CD4-positive, alpha-beta T cell treated with Interleukin-2 at 100 ng/mL for 4 hours (primary cell): Measurements from ENCODE around the gene TRAPPC14.
"Not testable (repeated sequence)": the region's sequence is repeated elsewhere in the genome, so short reads cannot be mapped to it uniquely, and the experiment has no call there.

Experiments
- DNase-seq: peaks from one replicate; pipeline ENCODE4 v3.0.0-alpha.2; 2020; ENCODE audit warnings: low spot score

The TRAPPC14 gene

GRCh38 chr7:100158229-100159098 is at the start of gene TRAPPC14:
Gene TRAPPC14 (minus strand): TSS chr7:100158723. CDS start chr7:100158499, 224 bp downstream.
- peak; percentile 88 for DNase-seq

GRCh38 chr7:100204454-100204853 is 45.9 kb upstream of the TRAPPC14 start:
- DNase-seq: no peak

DNA sequence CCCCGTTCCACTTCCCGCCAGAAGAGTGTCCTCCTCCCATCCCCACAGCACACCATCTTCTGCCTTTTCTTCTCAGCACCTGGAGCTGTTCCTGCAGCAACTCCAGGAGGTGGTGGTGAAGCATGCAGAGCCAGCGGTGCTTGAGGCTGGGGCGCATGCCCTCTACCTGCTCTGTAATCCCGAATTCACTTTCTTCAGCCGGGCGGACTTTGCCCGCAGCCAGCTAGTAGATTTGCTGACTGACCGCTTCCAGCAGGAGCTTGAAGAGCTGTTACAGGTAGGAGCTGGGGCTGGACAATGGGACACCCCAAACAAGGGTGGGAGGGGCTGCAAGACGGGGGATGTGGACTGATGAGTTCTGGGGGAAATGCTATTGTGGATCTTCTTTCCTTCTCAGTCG is 42.2 kb upstream of the TRAPPC14 start:
- DNase-seq: no peak

GRCh38 chr7:100198266-100198665 is 39.7 kb upstream of the TRAPPC14 start:
- no peak for DNase-seq

GRCh38 chr7:100195901-100196322 is 37.4 kb upstream of the TRAPPC14 start:
- not testable (repeated sequence) for DNase-seq

DNA sequence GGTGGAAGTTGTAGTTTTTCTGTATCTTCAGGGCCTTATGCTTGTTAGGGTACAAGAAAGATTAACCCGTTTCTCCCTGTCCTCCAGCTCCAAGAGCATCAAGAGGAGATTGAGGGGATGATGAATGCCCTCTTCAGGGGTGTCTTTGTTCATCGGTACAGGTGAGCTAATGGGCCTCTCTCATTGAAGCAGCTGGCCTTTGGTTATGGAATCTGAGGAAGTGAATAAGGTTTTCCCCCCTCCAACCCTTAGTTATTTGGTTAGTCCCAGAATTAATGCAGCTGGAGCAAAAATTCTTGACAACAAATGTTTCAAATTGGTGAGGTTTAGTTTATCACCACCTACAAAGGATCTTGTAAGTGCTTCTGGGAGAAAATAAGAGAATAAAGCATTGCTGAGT is 36.7 kb upstream of the TRAPPC14 start:
- no peak for DNase-seq

- no peak for DNase-seq
These were observed 34.4 kb upstream of the TRAPPC14 start for GRCh38 chr7:100192969-100193368.

GRCh38 chr7:100192281-100192862 is 33.8 kb upstream of the TRAPPC14 start:
- not testable (repeated sequence) for DNase-seq

GRCh38 chr7:100191775-100192174 is 33.3 kb upstream of the TRAPPC14 start:
- no peak for DNase-seq

- DNase-seq: peak; percentile 70
These were observed 31.7 kb upstream of the TRAPPC14 start for GRCh38 chr7:100190048-100190711.

DNA sequence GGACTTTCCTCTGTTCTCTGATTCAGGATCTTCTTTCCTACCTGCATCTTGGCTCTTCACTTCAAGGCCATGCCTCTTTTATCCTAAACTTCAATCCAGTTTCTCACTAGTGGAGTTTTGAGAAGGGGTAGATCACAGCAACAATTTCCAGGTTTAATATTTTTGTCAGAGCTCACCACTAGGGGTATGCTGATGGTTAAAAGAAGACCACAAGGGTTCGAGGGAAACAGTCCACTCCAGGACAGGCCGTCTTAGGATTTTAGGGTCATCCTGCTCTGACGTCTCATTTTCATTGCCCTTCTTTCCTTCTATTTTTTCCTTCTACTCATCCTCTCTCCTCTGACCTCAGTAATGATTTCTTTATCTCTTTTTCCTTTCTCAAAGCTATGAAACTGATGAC is 30.5 kb upstream of the TRAPPC14 start:
- no peak for DNase-seq

GRCh38 chr7:100185726-100186125 is 27.2 kb upstream of the TRAPPC14 start:
- no peak for DNase-seq

DNA sequence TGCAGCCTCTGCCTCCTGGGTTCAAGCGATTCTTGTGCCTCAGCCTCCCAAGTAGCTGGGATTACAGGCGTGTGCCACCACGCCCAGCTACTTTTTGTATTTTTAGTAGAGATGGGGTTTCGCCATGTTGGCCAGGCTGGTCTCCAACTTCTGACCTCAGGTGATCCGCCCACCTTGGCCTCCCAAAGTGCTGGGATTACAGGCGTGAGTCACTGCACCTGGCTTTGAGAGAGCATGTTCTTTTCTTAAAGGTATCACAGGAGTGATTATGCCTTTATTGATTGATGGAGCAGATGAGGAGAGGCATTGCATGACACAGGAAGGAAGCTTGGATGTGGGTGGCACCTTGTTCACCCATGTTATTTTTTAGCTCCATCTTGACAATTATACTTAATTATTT is 24.6 kb upstream of the TRAPPC14 start:
- not testable (repeated sequence) for DNase-seq

- not testable (repeated sequence) for DNase-seq
These were observed 24.1 kb upstream of the TRAPPC14 start for GRCh38 chr7:100182616-100183015.

- DNase-seq: not testable (repeated sequence)
These were observed 21.6 kb upstream of the TRAPPC14 start for GRCh38 chr7:100180084-100180483.

DNA sequence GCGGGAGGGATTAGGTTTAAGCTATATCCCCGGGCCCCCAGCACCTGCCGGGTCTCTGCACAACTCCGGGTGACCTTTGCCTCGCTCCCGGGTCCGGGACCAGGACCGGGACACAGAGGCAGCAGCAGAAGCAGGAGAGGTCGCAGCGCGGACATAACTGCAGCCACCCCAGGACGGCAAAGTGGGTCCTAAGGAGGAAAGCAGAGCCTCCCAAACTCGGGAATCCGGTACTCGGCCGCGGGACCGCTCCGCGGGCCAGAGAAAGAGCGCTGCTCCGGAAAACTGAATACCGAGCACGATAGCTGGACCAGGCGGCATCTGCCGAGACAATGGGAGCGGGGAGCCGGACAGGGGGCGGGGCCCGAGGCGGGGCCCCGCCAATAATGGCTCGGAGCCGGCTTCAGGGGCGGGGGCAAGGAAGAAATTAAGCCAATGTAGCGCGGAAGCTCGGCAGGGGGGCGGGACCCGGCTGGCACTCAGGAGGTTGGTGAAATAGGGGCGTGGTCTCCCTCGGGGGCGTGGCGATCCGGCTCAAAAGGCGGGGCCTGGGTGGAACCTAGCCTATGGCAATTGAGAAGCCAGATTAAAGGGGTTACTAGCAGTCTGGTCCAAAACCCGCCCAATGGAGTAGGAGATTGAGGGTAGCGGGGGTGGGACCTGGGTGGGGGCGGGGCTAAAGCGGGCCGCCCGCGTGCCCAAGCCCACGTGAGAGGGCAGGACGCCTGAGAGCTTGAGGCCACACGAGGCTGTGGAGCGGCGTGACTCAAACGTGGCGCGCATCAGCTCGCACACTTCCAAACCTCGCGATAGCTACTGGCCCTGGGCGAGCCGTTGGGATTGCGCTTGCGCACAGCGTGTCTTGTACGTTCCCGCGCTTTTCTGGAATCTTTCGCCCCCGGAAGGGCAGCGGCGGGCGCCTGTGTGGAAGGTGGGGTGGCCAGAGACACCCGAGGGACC is 18.8 kb upstream of the TRAPPC14 start, which contains the start of the genes GPC2 and STAG3:
GPC2 (minus strand) TSS at position 337 of the 957 bp plus-strand sequence; CDS start at position 155, 182 bp downstream.
STAG3 (plus strand) TSS at position 874 of the 957 bp plus-strand sequence. CDS start 2,639 bp downstream, outside the sequence.
- DNase-seq: peak; percentile 98

DNA sequence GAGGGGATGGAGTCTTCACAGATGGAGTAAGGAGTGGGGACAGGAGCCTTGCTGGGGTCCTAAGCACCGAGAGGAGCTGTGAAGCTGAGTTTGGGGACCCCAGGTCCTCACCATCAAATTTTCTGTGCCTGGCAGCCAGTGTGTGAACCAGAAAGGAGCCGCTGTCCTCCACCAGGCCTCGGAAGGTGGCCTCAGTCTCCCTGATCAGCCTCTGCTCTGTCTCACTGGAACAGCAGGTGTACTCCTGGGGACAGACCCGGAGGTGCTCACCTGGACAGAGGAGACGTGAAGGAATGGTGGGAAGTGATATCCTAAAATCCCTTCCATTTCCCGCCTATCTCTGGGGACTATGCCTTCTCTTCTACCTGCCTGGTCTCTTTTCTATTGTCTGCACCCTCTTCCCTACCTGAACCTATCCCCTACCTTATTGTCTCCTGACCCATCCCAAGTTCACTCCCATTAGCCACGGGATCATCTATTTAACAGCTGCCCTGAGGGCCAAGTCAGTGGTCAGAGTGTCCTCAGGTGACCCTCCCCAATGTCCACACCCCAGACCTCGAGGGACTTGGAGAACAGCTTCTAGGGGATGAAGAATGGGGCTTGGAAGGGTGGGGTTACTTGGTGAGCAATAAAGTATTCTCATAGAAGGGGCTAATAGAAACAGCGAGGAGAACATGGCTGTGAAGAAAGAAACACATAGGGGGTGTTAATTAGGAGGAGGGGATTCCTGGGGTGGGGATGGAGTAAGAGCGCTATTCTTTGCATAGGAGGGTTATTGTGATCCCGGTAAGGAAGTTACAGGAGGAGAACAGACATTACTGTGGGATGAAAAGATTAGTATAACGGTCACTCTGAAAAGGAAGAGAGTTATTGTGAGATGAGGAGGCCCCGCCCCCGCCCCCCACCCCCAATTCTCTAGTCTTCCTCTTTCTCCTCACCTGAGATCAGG is 17.8 kb upstream of the TRAPPC14 start:
- no peak for DNase-seq

DNA sequence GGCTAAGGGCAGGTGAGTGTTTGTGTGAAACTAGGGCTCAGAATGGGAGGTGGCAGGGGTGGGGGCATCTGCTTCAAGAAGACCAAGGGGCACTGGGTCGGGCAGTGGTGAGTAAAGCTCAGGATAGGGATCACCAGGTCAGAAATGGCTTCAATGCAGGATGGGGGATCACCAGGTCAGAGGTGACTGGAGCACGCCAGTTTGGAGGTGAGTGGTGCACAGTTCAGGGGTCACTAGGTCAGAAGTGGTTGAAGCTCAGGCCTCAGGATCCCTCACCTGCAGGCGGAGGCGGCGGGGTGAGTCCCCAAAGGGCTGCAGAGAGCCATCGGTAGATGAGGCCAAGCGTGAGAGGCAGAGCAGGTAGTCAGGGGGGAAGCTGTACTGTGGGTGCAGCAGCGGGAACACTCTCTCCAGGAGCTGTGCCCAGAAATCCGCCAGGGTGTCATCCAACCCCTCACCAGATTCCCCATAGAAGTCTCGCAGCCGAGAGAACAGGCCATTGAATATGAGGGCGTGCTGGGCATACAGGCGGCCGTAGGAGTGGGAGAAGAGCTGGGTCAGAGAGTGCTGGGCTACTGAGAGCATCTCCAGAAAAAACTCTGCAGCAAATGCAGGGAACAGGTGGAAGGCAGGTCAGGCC is 16.9 kb upstream of the TRAPPC14 start:
- no peak for DNase-seq

- no peak for DNase-seq
These were observed 16.1 kb upstream of the TRAPPC14 start for GRCh38 chr7:100174582-100174981.
